ENCODE results near the gene ATOSB. TPM values are rescaled to one million over a fixed set of nuclear protein-coding genes. Genes with fewer than 3 reads are reported as not detected.

ATOSB gene
- polyA plus RNA-seq, 1 donor (not counting 4 experiments of a cell fraction or from before 2014, with no cell fraction given) = 32.7 TPM

DNA sequence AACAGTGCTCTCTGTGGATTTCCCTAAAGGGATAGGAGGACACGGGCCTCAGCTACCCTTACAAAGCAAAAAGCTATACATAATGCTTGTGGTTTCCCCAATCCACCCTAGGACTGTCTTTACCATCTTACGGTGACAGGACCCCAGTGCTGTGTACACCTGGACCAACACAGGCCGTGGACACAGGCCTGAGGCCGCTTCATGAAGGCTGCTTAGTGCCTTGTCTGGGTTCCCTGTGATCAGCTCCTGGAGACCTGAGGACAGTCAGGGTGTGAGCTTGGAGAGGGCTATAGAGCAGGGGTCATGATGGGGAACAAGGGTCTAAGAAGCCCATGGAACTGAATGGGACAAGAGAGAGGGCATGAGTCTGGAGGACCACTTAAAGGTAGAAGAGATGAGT lies 38.8 kb downstream of the ATOSB start:
- Histone ChIP-seq H3K79me2 (ENCODE audit: control insufficient read depth, insufficient read depth, low read length) (peaks cover 18% of the 10 kb centered on the region), H2AFZ (ENCODE audit: control insufficient read depth, low read length) (no peak overlapping the region), H3K4me1 (ENCODE audit: control insufficient read depth, extremely low read depth, insufficient read depth, low read length) (peaks cover 19% of the 10 kb centered on the region), H3K9ac (ENCODE audit: control insufficient read depth, extremely low read depth, insufficient read depth, low read length) (no peak overlapping the region), H3K4me3 (ENCODE audit: control insufficient read depth in 2 of 3, extremely low read depth in 1 of 3, insufficient read depth in 2 of 3, low read depth in 1 of 3, low read length in 3 of 3) (no peak overlapping the region), H3K9me1 (ENCODE audit: control insufficient read depth, extremely low read depth, insufficient read depth, low read length) (no peaks in the 10 kb centered on the region), H3K4me2 (ENCODE audit: control insufficient read depth, extremely low read depth, insufficient read depth, low read depth, low read length) (no peak overlapping the region), H3K27ac (ENCODE audit: control insufficient read depth, insufficient read depth, low read length) (no peak overlapping the region), H3K36me3 (ENCODE audit: control insufficient read depth in 2 of 2, extremely low read depth in 1 of 2, insufficient read depth in 2 of 2, low read length in 2 of 2) (peaks cover 3 to 4% of the 10 kb centered on the region in 2 experiments), H4K20me1 (ENCODE audit: control insufficient read depth, extremely low read depth, insufficient read depth, low read length) (no peaks in the 10 kb centered on the region), H3K9me3 (ENCODE audit: control insufficient read depth, low read depth, low read length) (no peaks in the 10 kb centered on the region), H3K27me3 (ENCODE audit: control insufficient read depth, extremely low read depth, insufficient read depth, low read length) (no peaks in the 10 kb centered on the region)
- DNase-seq (ENCODE audit: low read depth, low spot score) (no peak), FAIRE-seq (no peak)
- dilution Hi-C loops (cut with MboI; ENCODE audit: extremely low pct_ligation_motif_present, low sequenced_read_pairs) = no loop called here
- TF ChIP-seq, protein P1, sequence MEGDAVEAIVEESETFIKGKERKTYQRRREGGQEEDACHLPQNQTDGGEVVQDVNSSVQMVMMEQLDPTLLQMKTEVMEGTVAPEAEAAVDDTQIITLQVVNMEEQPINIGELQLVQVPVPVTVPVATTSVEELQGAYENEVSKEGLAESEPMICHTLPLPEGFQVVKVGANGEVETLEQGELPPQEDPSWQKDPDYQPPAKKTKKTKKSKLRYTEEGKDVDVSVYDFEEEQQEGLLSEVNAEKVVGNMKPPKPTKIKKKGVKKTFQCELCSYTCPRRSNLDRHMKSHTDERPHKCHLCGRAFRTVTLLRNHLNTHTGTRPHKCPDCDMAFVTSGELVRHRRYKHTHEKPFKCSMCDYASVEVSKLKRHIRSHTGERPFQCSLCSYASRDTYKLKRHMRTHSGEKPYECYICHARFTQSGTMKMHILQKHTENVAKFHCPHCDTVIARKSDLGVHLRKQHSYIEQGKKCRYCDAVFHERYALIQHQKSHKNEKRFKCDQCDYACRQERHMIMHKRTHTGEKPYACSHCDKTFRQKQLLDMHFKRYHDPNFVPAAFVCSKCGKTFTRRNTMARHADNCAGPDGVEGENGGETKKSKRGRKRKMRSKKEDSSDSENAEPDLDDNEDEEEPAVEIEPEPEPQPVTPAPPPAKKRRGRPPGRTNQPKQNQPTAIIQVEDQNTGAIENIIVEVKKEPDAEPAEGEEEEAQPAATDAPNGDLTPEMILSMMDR (optimal IDR thresholded peaks at IDR 0.05 in 1 of 3, IDR thresholded peaks at IDR 0.05 in 1 of 3, conservative IDR thresholded peaks at IDR 0.05 in 1 of 3; ENCODE audit: extremely low read depth in 1 of 3, insufficient read depth in 2 of 3, low read length in 3 of 3) = no peak
- no peak for TF ChIP-seq EZH2 (IDR thresholded peaks at IDR 0.05; ENCODE audit: low read length)

DNA sequence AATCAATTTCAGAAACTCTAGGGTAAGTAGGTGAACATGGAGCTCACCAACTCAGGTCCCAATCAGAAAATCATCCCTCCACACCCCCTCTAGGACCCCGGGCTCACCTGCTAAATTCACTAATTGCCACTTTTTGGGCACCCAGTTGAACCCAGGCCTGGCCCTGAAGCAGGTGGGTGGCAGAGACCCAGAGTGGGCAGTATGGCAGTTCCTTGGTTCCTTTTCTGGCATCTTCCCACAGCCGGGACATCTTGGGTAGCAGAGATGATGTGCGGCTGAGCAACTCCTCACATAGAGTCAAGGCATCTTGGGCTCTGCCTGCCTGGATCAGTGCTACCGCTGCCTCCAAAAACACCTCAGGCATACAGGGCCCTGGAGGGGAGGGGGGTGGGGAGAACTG lies 40.3 kb downstream of the ATOSB start:
- Histone ChIP-seq H3K36me3 (ENCODE audit: control insufficient read depth in 2 of 2, extremely low read depth in 1 of 2, insufficient read depth in 2 of 2, low read length in 2 of 2) (peaks cover 3 to 4% of the 10 kb centered on the region in 2 experiments), H4K20me1 (ENCODE audit: control insufficient read depth, extremely low read depth, insufficient read depth, low read length) (peaks cover 6% of the 10 kb centered on the region), H3K9me1 (ENCODE audit: control insufficient read depth, extremely low read depth, insufficient read depth, low read length) (no peaks in the 10 kb centered on the region), H2AFZ (ENCODE audit: control insufficient read depth, low read length) (no peak overlapping the region), H3K4me1 (ENCODE audit: control insufficient read depth, extremely low read depth, insufficient read depth, low read length) (peaks cover 25% of the 10 kb centered on the region), H3K9ac (ENCODE audit: control insufficient read depth, extremely low read depth, insufficient read depth, low read length) (no peak overlapping the region), H3K27ac (ENCODE audit: control insufficient read depth, insufficient read depth, low read length) (no peak overlapping the region), H3K4me2 (ENCODE audit: control insufficient read depth, extremely low read depth, insufficient read depth, low read depth, low read length) (no peak overlapping the region), H3K9me3 (ENCODE audit: control insufficient read depth, low read depth, low read length) (no peaks in the 10 kb centered on the region), H3K4me3 (ENCODE audit: control insufficient read depth in 2 of 3, extremely low read depth in 1 of 3, insufficient read depth in 2 of 3, low read depth in 1 of 3, low read length in 3 of 3) (no peak overlapping the region), H3K79me2 (ENCODE audit: control insufficient read depth, insufficient read depth, low read length) (peaks cover 33% of the 10 kb centered on the region), H3K27me3 (ENCODE audit: control insufficient read depth, extremely low read depth, insufficient read depth, low read length) (no peaks in the 10 kb centered on the region)
- DNase-seq (ENCODE audit: low read depth, low spot score) = no peak
- no peak for FAIRE-seq
- dilution Hi-C loops (cut with MboI; ENCODE audit: extremely low pct_ligation_motif_present, low sequenced_read_pairs) = no loop called here
- TF ChIP-seq EZH2 (IDR thresholded peaks at IDR 0.05; ENCODE audit: low read length) = no peak
- TF ChIP-seq, protein P1 (optimal IDR thresholded peaks at IDR 0.05 in 1 of 3, IDR thresholded peaks at IDR 0.05 in 1 of 3, conservative IDR thresholded peaks at IDR 0.05 in 1 of 3; ENCODE audit: extremely low read depth in 1 of 3, insufficient read depth in 2 of 3, low read length in 3 of 3) = no peak

Data from keratinocyte (primary cell).